Esophagus muscularis mucosa (tissue), 4 donors: ENCODE measurements around the gene DCAF6. TPM values are rescaled to one million over a fixed set of nuclear protein-coding genes. Genes with fewer than 3 reads are reported as not detected.

ENCODE experiments used
- DNase-seq: peaks from one replicate; pipeline ENCODE4 v3.0.0-alpha.2; 2017; ENCODE audit errors: extremely low spot score
- H3K27ac ChIP-seq, 4 donors: fragments of 200-600 bp; sonication (generic); replicated peaks in 1 of 4; 1 replicate in 3 of 4; 2 replicates in 1 of 4; pipeline ENCODE4 v1.5.1; 2016 to 2019; ENCODE audit warnings: mild to moderate bottlenecking in 1 of 4
- H3K27me3 ChIP-seq, 4 donors: fragments of 200-600 bp; sonication (generic); one replicate each; pipeline versions ENCODE4 v1.5.1 to v1.6.0; 2016 to 2019
- H3K36me3 ChIP-seq, 4 donors: fragments of 200-600 bp; sonication (generic); one replicate each; pipeline ENCODE4 v1.5.1; 2016 to 2019
- H3K4me1 ChIP-seq, 4 donors: fragments of 200-600 bp; sonication (generic); one replicate each; pipeline ENCODE4 v1.5.1; 2016 to 2019
- H3K4me3 ChIP-seq, 4 donors: fragments of 200-600 bp; sonication (generic); 1 replicate in 2 of 4; 2 replicates in 2 of 4; pipeline ENCODE4 v1.5.1; 2016 to 2019; ENCODE audit warnings: mild to moderate bottlenecking in 4 of 4, moderate library complexity in 1 of 4
- H3K9me3 ChIP-seq, 4 donors: fragments of 200-600 bp; sonication (generic); 1 replicate in 3 of 4; 2 replicates in 1 of 4; pipeline ENCODE4 v1.5.1; 2016 to 2019
- EP300 ChIP-seq: sonication (generic); formaldehyde crosslinking; IDR thresholded peaks from one replicate; pipeline ENCODE4 v1.6.1; 2017; ENCODE audit warnings: antibody characterized with exemption
- POLR2A ChIP-seq: fragments of 450-650 bp; IDR thresholded peaks from one replicate; pipeline ENCODE4 v1.6.1; 2017; ENCODE audit warnings: antibody characterized with exemption, moderate library complexity, mild to moderate bottlenecking, low read depth
- POLR2AphosphoS5 ChIP-seq, 2 donors: sonication (generic); formaldehyde crosslinking; IDR thresholded peaks; one replicate each; pipeline ENCODE4 v1.6.1; 2017; ENCODE audit warnings: antibody characterized with exemption in 2 of 2
- WGBS: methylation state at CpG from one replicate; pipeline ENCODE4 v1.1.5; 2018; 5-methylcytosine and 5-hydroxymethylcytosine counted together
- intact Hi-C: fragments of 100-400 bp; cut with DNase I; formaldehyde crosslinking; loops from one replicate; pipeline ENCODE4 v1.15.1; 2023
- total RNA-seq, 4 donors: library from RNA; depleted of rRNA; stranded (reverse); fragments of >200 nt; gene quantifications; one replicate each; pipeline versions ENCODE4 v1.1.0 to v1.2.1, GENCODE V29; 2016
- TF ChIP-seq, protein P1 (sequence below), 3 experiments: fragments of 200-600 bp in 2 of 3; fragments of 450-650 bp in 1 of 3; sonication (generic) in 2 of 3; IDR thresholded peaks; one replicate each; pipeline ENCODE4 v1.5.1; 2017 to 2019; ENCODE audit warnings: antibody characterized with exemption in 3 of 3, mild to moderate bottlenecking in 2 of 3, moderate library complexity in 1 of 3

DCAF6 gene
- total RNA-seq, 4 donors from 2014 or later = 80.4 to 110 (median 93.9) TPM

DNA sequence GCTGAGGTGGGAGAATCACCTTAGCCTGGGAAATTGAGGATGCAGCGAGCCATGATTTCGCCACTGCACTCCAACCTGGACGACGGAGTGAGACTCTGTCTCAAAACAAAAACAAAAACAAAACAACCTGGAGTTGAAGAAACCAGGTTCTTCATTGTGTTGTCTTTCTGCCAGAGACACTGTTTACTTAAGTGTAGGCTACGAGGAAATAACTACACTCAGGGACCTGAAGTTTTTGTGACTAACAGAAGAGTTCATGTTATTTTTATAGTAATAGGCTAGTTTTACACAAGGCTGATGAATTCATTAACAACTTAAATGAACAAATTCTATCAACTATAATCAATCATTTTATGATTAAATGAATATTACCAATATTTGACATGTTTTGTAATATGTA lies 98.9 kb downstream of the DCAF6 start:
- intact Hi-C loops = no loop called here
- Histone ChIP-seq H3K36me3 (peaks cover 0 to 3% (median 0%) of the 10 kb centered on the region in 4 donors), H3K27ac (no peak overlapping the region), H3K9me3 (no peaks in the 10 kb centered on the region), H3K4me3 (no peak overlapping the region), H3K4me1 (no peaks in the 10 kb centered on the region), H3K27me3 (no peaks in the 10 kb centered on the region)
- no peak for DNase-seq
- no peak for TF ChIP-seq POLR2A
- no peak for TF ChIP-seq POLR2AphosphoS5 (IDR thresholded peaks at IDR 0.05)
- TF ChIP-seq EP300 = no peak
- 94% methylated on average over 5 of the region's 5 CpGs for WGBS

DNA sequence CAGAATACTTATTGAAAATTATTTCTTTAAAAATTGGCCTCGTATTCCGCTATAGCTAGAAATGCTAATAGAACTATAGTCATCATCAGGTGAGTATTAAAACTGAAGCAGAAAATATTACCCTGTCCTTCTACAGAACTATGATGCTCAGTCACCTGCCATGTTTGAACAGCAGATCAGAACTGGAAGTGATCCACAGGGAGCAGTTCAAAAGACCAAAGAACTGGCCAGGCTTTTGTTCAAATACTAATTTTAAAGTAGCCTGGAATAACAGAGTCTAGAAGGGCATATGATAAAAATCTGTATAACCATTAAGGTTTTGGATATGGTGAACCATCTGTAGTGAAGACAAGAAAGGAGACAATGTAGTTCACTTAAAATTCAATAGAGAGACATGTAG lies 105.9 kb downstream of the DCAF6 start:
- Histone ChIP-seq H3K4me1 (peaks cover 0 to 19% (median 0%) of the 10 kb centered on the region in 4 donors), H3K9me3 (no peaks in the 10 kb centered on the region), H3K4me3 (no peak overlapping the region), H3K27ac (no peak overlapping the region), H3K27me3 (no peaks in the 10 kb centered on the region), H3K36me3 (peaks cover 6 to 24% (median 15%) of the 10 kb centered on the region in 4 donors)
- intact Hi-C loops = no loop called here
- TF ChIP-seq EP300 = no peak
- TF ChIP-seq POLR2A = no peak
- TF ChIP-seq POLR2AphosphoS5 (IDR thresholded peaks at IDR 0.05) = no peak
- TF ChIP-seq, protein P1, sequence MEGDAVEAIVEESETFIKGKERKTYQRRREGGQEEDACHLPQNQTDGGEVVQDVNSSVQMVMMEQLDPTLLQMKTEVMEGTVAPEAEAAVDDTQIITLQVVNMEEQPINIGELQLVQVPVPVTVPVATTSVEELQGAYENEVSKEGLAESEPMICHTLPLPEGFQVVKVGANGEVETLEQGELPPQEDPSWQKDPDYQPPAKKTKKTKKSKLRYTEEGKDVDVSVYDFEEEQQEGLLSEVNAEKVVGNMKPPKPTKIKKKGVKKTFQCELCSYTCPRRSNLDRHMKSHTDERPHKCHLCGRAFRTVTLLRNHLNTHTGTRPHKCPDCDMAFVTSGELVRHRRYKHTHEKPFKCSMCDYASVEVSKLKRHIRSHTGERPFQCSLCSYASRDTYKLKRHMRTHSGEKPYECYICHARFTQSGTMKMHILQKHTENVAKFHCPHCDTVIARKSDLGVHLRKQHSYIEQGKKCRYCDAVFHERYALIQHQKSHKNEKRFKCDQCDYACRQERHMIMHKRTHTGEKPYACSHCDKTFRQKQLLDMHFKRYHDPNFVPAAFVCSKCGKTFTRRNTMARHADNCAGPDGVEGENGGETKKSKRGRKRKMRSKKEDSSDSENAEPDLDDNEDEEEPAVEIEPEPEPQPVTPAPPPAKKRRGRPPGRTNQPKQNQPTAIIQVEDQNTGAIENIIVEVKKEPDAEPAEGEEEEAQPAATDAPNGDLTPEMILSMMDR (IDR thresholded peaks at IDR 0.05) = no peak
- no peak for DNase-seq
- WGBS = 93% methylated on average over 2 of the region's 2 CpGs

DNA sequence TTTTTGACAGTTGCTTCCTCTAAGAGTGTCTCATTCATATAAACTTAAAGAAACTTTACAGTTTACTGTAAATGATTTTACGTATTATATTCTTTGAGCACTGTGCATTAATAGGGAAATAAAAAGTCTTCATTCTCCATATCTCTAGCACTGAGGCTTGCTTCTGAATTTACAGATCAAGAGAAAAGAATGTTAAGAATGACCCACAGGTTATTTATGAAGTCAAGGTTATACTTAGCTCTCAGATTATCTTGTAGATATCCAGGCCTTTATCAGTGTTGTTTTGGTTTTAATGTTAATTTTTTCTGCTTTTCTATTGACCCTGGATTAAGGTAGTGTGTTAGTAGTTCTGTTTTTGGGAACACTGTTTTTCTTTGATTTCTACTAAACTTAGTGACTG lies 108.8 kb downstream of the DCAF6 start:
- H3K9me3 ChIP-seq = no peaks in the 10 kb centered on the region
- H3K4me3 ChIP-seq = no peak overlapping the region
- H3K4me1 ChIP-seq = peaks cover 0 to 25% (median 5%) of the 10 kb centered on the region in 4 donors
- H3K36me3 ChIP-seq = peaks cover 6 to 24% (median 15%) of the 10 kb centered on the region in 4 donors
- DNase-seq = no peak
- H3K27ac ChIP-seq = no peak overlapping the region
- intact Hi-C loops = no loop called here
- H3K27me3 ChIP-seq = no peaks in the 10 kb centered on the region
- TF ChIP-seq POLR2A (no peak), EP300 (no peak), POLR2AphosphoS5 (IDR thresholded peaks at IDR 0.05) (no peak)
- TF ChIP-seq, protein P1 (IDR thresholded peaks at IDR 0.05) = no peak
- 79% methylated on average over 1 of the region's 1 CpG for WGBS

DNA sequence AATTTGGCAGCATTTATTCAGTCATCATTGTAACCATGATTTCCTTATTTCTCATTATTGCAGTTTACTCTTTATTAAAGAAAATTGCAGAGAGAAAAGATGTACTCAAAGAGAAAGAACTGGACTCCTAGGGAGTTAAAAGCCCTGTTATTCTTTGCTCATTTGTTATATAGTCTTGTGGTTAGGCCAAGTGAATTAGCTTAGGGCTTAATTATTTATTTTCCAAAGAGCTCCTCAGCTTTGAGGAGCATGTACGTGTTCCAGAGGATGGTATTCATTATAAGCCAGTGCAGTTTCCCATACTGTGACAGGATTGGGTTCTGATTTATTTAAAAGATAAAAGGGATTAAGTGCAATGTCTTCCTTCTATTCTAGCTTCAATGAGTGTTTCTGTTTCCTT lies 113.8 kb downstream of the DCAF6 start:
- Histone ChIP-seq H3K9me3 (no peaks in the 10 kb centered on the region), H3K4me1 (peaks cover 8 to 49% (median 31%) of the 10 kb centered on the region in 4 donors), H3K4me3 (no peak overlapping the region), H3K27me3 (no peaks in the 10 kb centered on the region), H3K27ac (no peak overlapping the region), H3K36me3 (peaks cover 0 to 1% (median 0%) of the 10 kb centered on the region in 4 donors)
- 48% methylated on average over 1 of the region's 1 CpG for whole genome bisulfite sequencing
- DNase-seq = no peak
- intact Hi-C loops = no loop called here
- TF ChIP-seq POLR2AphosphoS5 (IDR thresholded peaks at IDR 0.05) (no peak), EP300 (no peak), POLR2A (no peak)
- TF ChIP-seq, protein P1 (IDR thresholded peaks at IDR 0.05) = no peak

DNA sequence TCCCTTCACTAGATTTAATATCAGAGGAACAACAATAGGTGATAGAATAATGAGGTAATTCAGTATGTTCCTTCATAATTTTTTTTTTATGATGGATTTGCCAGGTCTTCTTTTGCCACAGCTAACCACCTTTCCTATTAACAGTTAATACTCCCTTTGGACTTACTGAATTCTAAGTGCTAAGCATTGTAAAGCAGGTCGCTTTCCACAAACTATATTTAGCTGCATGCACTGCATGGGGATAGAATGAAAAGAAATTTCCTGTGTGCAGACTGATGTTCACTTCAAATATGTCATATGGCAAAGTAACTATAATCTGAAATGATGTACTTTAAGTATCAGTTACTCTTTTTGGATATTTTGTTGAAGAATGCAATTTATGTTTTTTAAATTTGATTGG lies 114.4 kb downstream of the DCAF6 start:
- TF ChIP-seq POLR2A (no peak), POLR2AphosphoS5 (IDR thresholded peaks at IDR 0.05) (no peak), EP300 (no peak)
- TF ChIP-seq, protein P1 (IDR thresholded peaks at IDR 0.05) = no peak

More for the DNA sequence above, 114.4 kb downstream of the DCAF6 start:
- DNase-seq = no peak
- no peak overlapping the region for H3K4me3 ChIP-seq
- intact Hi-C loops = no loop called here
- H3K36me3 ChIP-seq = no peaks in the 10 kb centered on the region
- WGBS = 55% methylated on average over 1 of the region's 1 CpG
- H3K27ac ChIP-seq = no peak overlapping the region
- no peaks in the 10 kb centered on the region for H3K9me3 ChIP-seq
- no peaks in the 10 kb centered on the region for H3K27me3 ChIP-seq
- H3K4me1 ChIP-seq = peaks cover 8 to 45% (median 31%) of the 10 kb centered on the region in 4 donors
